Kidney tubule cell (primary cell): ENCODE results near the gene ZNF436.
A peak's percentile ranks its signal among the peaks of the same experiment; 100 is the strongest.
"Not testable (repeated sequence)": the region's sequence is repeated elsewhere in the genome, so short reads cannot be mapped to it uniquely, and the experiment has no call there.

ENCODE experiments used
- DNase-seq: peaks from one replicate; pipeline ENCODE4 v3.0.0-alpha.2; 2018; ENCODE audit warnings: low spot score

Gene ZNF436

DNA sequence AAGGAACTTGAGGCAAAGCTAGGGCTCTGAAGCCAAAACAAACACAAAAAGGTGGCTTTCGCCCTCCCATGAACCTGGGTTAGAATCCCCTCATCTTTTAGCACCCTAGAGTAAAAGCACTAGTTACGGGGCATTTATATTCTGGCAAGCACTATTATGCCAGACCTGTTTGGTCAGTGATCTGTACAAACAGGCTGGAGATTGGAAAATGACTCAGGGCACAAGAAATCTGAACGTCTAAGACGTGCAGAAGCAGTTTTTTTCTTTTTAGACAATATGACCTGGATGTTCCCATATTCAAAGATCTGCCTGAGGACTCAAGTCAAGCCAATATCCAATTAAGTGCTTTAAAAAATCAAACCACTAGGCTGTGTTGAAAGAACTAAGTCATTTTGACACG lies 3.0 kb downstream of the ZNF436 start:
- no peak for DNase-seq

DNA sequence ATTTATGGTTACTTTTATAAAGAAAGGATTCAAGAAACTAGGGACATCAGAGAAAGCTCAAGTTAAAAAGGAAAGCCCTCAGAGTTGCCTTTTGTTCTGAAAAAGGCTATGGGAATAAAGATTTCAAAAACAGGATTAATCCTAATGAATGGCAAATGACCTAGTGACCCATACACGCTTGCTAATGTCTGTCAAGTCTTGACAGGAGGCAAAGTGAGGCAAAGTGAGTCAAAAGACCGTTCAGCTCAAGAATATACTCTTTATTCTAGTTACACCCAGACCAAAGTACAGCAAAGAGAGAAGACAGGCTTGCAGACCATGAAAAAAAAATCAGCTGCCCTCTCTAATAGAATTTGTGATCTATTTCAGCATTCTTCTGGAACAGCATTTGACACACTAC lies 3.5 kb downstream of the ZNF436 start:
- DNase-seq = no peak

GRCh38 chr1:23362218-23362713 lies 7.4 kb downstream of the ZNF436 start:
- no peak for DNase-seq

GRCh38 chr1:23358310-23358875 lies 11.2 kb downstream of the ZNF436 start:
- no peak for DNase-seq

GRCh38 chr1:23357138-23357908 lies 12.3 kb downstream of the ZNF436 start:
- no peak for DNase-seq

GRCh38 chr1:23356471-23357137 lies 13.0 kb downstream of the ZNF436 start:
- DNase-seq = no peak

DNA sequence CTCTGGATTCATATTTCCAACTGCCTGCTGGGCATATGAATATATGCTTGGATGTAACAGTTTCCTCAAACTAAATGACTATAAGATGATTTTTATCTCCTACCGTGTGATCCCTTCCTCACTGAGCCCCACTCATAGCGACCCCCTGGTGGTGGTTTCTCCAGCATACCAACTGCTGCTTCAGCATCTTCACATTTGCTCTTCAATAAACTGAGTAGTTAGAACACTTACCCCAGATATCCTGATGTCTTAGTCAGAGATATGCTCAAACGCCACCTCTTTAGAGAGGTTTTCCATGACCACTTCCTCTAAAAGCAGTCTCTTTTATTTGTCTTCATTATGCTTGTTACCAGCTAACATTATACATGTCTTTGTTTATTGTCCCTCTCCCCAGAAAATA lies 15.4 kb downstream of the ZNF436 start:
- DNase-seq = no peak

DNA sequence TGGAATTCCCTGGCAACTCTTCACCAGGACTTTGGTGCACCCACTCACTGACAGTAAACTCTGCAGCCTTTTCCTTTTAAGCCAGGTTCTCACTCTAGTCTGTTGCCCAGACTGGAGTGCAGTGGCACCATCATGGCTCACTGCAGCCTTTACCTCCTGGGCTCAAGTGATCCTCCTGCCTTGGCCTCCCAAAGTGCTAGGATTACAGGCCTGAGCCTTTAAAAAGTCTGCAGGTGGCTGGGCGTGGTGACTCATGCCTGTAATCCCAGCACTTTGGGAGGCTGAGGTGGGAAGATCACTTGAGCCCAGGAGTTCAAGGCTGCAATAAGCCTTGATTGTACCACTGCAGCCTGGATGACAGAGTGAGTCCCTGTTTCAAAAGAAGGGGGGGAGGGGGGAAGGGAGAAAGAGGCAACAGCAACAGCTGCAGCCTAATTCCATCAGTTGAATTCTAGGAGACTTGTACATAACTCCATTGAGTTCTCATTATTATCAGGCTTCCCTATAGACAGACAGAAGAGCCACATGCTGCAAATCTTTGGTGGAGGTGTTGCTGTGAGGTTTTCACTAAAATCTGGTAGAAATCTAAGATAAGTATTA lies 17.4 kb downstream of the ZNF436 start:
- DNase-seq = no peak

GRCh38 chr1:23345920-23346319 lies 23.7 kb downstream of the ZNF436 start:
- DNase-seq = no peak

DNA sequence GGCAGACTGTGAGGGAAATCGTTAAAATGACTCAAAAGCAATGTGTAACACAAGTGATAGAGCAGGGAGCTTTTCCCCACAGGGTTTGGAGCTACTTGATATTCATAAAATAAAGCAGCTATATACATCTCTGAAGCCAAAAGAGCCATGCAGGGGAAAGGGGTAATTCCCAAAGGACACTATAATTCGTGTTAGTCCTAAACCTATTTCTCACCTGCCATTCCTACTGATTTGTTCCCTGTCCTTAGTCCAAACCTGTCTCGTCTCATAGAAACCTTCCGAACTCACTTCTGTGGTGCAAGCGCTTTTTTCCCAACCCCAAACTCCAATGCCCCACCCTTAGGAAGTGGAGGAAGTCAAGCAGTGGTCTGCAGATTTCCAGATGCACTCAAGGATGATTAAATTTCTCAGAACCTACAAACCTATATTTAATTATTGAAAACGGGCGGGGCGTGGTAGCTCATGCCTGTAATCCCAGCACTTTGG lies 24.6 kb downstream of the ZNF436 start:
- DNase-seq = no peak

DNA sequence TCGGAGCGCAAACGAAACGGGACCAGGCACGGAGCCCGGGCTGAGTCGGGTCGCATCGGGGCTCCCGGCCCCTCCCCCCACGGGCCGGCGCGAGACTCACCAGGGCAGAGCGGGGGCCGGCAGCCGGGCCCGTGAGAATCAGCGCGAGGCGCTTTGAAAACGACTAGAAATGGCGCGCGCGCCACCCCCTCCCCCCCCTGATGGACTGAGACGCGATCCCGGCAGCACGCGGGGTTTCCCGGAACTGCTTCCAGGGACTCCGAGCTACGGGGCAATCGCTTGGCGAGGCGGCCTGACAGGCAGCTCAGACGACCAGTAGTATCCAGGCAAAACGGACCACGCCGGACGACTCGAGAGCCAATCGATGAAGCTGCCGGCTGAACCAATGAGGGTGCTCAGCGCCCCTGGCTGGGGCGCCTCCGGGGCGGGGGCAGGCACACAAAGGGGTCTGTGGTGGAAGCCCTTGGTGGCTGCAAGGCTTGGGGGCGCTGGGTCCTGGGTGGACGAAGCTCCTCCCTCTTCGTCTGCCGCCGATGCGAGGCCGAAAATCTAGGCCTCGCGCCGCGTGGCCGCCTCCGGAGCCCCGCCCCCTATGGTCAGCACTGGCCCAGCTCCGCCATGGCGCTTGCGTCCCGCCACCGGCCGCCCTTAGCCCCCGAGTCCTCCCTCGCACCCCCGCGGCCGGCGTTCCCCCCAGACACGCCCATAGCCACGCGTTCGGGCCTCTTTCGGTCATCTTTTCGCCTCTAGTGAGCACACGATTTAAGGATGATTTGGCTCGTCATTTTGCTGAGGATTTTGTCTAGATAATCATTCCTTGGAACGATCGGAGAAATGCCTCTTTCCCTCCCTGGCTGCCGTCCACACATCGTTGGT lies 25.3 kb downstream of the ZNF436 start, which contains the start of gene HNRNPR:
TSS of gene HNRNPR (minus strand) at position 174 of the 876 bp plus-strand sequence. CDS start 3,276 bp downstream, outside the sequence.
- peak; percentile 100 for DNase-seq

- peak; percentile 96 for DNase-seq
Observed at GRCh38 chr1:23343221-23344110, 26.2 kb downstream of the ZNF436 start.

DNA sequence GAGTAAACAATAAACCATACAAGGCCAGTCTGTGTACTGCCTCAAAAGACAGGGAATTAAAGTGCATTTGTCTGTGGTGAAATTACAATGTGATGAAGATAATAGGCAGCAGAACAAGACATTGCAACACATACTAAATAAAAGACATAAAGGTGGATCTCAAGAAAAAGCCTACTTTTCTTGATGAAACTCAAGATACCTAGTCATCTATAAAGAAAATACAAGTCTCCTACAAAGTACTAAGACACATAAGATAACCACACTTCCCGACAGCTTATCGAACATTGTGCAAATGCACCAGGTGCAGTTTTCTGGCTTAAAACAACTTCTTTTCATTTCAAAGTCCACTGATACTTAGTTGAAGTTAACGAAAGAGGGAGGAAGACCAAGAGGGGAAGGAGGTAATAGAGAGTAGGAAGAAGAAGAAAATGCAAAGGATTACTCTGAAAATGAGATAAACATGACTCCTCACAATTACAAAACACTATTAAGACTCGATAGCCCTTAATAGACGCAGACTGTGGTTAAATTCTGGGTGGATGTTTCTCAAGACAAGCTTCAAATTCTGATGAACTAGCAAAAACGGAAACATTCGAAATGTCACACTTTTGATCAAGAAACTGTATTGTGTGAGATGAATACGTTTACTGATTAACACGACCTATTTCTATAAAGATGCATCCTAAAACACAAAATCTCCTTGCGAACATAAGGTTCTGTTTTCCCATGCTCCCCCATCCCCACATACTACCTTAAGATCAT lies 27.5 kb downstream of the ZNF436 start:
- no peak for DNase-seq

DNA sequence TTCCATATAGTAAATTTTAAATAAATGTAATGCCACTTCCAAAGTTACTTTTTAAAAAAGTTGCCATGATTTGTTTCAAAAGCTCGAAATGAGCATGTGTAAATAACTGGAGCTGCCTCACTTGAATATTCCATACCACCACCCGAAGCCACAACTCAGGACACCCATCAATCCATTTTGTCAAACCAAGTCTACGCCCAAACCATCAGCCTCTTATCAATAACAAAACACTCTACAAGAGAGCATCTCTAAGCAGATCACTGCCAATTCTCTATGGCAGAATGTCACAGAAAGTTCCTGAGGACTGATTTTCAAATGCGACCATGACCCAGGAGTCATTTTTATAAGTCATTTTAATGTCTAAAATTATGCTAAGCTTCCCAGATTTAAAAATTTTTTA lies 30.0 kb downstream of the ZNF436 start:
- DNase-seq = no peak

GRCh38 chr1:23337869-23338268 lies 31.8 kb downstream of the ZNF436 start:
- no peak for DNase-seq

DNA sequence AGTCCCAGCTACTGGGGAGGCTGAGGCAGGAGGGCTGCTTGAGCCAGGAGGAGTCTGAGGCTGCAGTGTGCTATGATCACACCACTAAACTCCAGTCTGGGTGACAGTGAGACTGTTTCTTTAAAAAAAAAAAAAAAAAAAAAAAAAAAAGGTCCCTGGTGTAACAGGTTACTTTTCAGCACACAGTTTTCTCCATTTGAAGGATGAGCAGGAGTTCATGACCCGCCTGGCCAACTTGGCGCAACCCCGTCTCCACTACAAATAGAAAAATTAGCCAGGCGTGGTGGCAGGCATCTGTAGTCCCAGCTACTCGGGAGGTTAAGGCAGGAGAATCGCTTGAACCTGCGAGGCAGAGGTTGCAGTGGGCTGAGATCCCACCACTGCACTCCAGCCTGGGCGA lies 37.9 kb downstream of the ZNF436 start:
- DNase-seq = no peak

DNA sequence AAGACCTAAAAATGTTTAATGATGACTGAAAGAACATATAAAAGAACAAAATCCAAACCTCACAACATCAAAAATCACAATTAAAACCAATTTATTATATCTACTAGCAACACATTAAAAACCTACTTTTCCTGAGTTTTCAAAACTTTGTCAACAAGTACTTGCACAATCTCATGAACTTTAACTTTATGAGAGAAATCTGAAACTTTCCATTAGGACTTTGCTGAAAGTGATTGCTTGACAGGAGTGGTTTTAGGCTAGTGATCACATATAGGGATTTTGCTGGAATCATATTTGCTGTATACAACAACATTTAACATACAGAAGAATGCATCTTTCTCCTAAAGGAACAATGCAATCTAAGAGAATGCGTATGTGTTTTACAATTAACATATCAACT lies 38.8 kb downstream of the ZNF436 start:
- no peak for DNase-seq

- DNase-seq = no peak
Observed at GRCh38 chr1:23325393-23325792, 44.2 kb downstream of the ZNF436 start.

DNA sequence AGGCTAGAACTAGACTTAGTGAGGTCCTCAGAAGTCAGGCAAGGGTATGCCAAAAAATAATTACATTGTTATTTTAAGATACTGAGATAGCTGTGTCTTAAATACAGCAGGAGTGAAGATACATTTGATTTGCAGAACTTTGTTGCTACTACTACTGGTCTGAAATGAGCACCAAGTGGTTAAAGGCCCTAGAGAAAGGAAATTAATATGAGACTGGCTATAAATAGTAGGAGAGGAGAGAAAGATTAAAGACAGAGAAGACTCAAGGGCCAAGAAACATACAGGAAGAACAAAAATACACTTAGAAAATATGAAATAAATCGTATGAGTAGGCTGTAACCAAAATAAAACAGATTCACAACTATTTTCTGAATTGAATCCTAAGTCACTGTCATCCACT lies 46.9 kb downstream of the ZNF436 start:
- no peak for DNase-seq

DNA sequence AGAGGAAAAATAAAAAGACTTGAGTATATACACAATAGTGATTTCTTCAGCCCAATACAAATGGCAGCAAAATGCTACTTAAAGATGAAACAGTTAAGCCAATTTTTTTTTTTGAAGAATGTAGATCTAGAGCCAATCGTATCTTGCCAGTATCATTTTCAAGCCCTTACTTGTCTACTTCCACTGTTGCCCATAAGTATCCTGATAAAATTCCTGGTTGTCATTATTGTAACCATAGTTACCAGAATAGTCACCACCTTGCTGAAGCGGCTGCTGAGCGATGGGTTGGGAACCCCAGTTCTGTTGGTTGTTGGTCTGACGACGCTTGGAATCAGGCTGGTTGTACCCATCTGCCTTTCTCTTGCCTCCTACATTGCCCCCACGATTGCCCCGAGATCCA lies 59.4 kb downstream of the ZNF436 start:
- not testable (repeated sequence) for DNase-seq
